CD4-positive, alpha-beta T cell (primary cell): ENCODE results near the gene PHF14. TPM values are rescaled to one million over a fixed set of nuclear protein-coding genes. Genes with fewer than 3 reads are reported as not detected.

Experiments used
- ATAC-seq: fragments of 200-7000 bp; cut with Tn5 transposase; one replicate; pipeline ENCODE4 v1.10.0; 2022; ENCODE audit warnings: mild to moderate bottlenecking; ENCODE audit not compliant: poor library complexity
- CTCF ChIA-PET: fragments of 350-600 bp; sonication (Branson Sonifier 250); formaldehyde crosslinking; loops from one replicate; lab custom pipeline; 2021; ENCODE audit warnings: antibody characterized with exemption, inconsistent platforms; lab: Charles Lee
- POLR2A ChIA-PET: fragments of 350-600 bp; sonication (Branson Sonifier 250); formaldehyde crosslinking; loops from one replicate; lab custom pipeline; 2021; ENCODE audit warnings: antibody characterized with exemption, inconsistent platforms; lab: Charles Lee
- DNase-seq, 14 experiments: peaks; one replicate each; pipeline ENCODE4 v3.0.0-alpha.2; 2013 to 2020; ENCODE audit warnings: mixed read lengths in 2 of 14
- H3K27ac ChIP-seq, 2 donors: one replicate each; pipeline versions ENCODE4 v1.5.1 to v1.7.0; 2013; ENCODE audit warnings: low read length in 2 of 2, low read depth in 1 of 2, mild to moderate bottlenecking in 1 of 2
- H3K27me3 ChIP-seq, 2 experiments: 1 replicate in 1 of 2; 2 replicates in 1 of 2; pipeline versions ENCODE4 v1.6.1 to v1.7.0; 2013; ENCODE audit warnings: low read length in 2 of 2, control low read depth in 1 of 2, mild to moderate bottlenecking in 1 of 2, moderate library complexity in 1 of 2; ENCODE audit not compliant: insufficient read depth in 2 of 2, control insufficient read depth in 1 of 2
- H3K36me3 ChIP-seq: one replicate; pipeline ENCODE4 v1.6.1; 2013; ENCODE audit warnings: low read length, control low read depth; ENCODE audit not compliant: insufficient read depth
- H3K4me1 ChIP-seq: one replicate; pipeline ENCODE4 v1.6.1; 2013; ENCODE audit warnings: low read length, control low read depth; ENCODE audit not compliant: insufficient read depth
- H3K4me3 ChIP-seq: one replicate; pipeline ENCODE4 v1.5.1; 2013; ENCODE audit warnings: mild to moderate bottlenecking, low read length, moderate library complexity
- H3K9me3 ChIP-seq, 2 experiments: 1 replicate in 1 of 2; 2 replicates in 1 of 2; pipeline versions ENCODE4 v1.6.1 to v1.7.0; 2013; ENCODE audit warnings: low read length in 2 of 2, mild to moderate bottlenecking in 2 of 2, control low read depth in 1 of 2, moderate library complexity in 1 of 2; ENCODE audit not compliant: control insufficient read depth in 1 of 2, insufficient read depth in 1 of 2
- H3K27ac Mint-ChIP-seq: one replicate; pipeline ENCODE4 v1.8.0; 2020; ENCODE audit warnings: mixed read lengths
- H3K27me3 Mint-ChIP-seq: one replicate; pipeline ENCODE4 v1.8.0; 2021; ENCODE audit warnings: mixed read lengths
- H3K36me3 Mint-ChIP-seq: one replicate; pipeline ENCODE4 v1.8.0; 2021; ENCODE audit warnings: low read depth, mixed read lengths
- H3K4me1 Mint-ChIP-seq: one replicate; pipeline ENCODE4 v1.8.0; 2021; ENCODE audit warnings: low read depth, mixed read lengths
- H3K4me3 Mint-ChIP-seq: one replicate; pipeline ENCODE4 v1.8.0; 2020; ENCODE audit warnings: mild to moderate bottlenecking, mixed read lengths
- H3K9me3 Mint-ChIP-seq: one replicate; pipeline ENCODE4 v1.8.0; 2020; ENCODE audit warnings: mixed read lengths
- CTCF ChIP-seq: fragments of 200-600 bp; IDR thresholded peaks from one replicate; pipeline ENCODE4 v1.8.0; 2022; ENCODE audit warnings: antibody characterized with exemption, mild to moderate bottlenecking
- intact Hi-C, 2 experiments: fragments of 100-400 bp; cut with DNase I in 1 of 2; cut with micrococcal nuclease in 1 of 2; formaldehyde crosslinking; loops; one replicate each; pipeline versions ENCODE4 v1.15.1 to v1.9.0; 2023 to 2025; cut with DNase I, micrococcal nuclease
- total RNA-seq, 174 experiments: library from RNA in 2 of 174; stranded (reverse) in 2 of 174; gene quantifications; one replicate each; pipeline ENCODE4 v1.2.3 and lab custom pipeline; 2021 to 2026

PHF14 gene
- total RNA-seq, 2 experiments from 2014 or later: 23.1 TPM

- Mint-ChIP-seq H3K4me1 (peaks cover 31% of the 10 kb centered on the region), H3K36me3 (peaks cover 40% of the 10 kb centered on the region), H3K27ac (no peak overlapping the region), H3K9me3 (no peaks in the 10 kb centered on the region), H3K4me3 (no peak overlapping the region), H3K27me3 (no peaks in the 10 kb centered on the region)
- TF ChIP-seq CTCF: no peak
- no peaks in the 10 kb centered on the region for H3K9me3 ChIP-seq
- peaks cover 6% of the 10 kb centered on the region for H3K36me3 ChIP-seq
- H3K27me3 ChIP-seq: no peaks in the 10 kb centered on the region
- no peaks in the 10 kb centered on the region for H3K4me1 ChIP-seq
- POLR2A ChIA-PET: no interaction called here
- no peak overlapping the region for H3K27ac ChIP-seq
- intact Hi-C loops: no loop called here
- ATAC-seq (no peak), DNase-seq (no peak)
- CTCF ChIA-PET: no interaction called here
- no peak overlapping the region for H3K4me3 ChIP-seq
Measured at GRCh38 chr7:11130012-11130411, 156.3 kb downstream of the PHF14 start.

- peaks cover 41% of the 10 kb centered on the region for H3K36me3 Mint-ChIP-seq
- H3K27me3 Mint-ChIP-seq: no peaks in the 10 kb centered on the region
- H3K4me1 Mint-ChIP-seq: peaks cover 28% of the 10 kb centered on the region
- H3K9me3 ChIP-seq: no peaks in the 10 kb centered on the region
- ATAC-seq (no peak), DNase-seq (no peak)
- no peak overlapping the region for H3K4me3 ChIP-seq
- no peak overlapping the region for H3K4me3 Mint-ChIP-seq
- H3K36me3 ChIP-seq: peaks cover 6% of the 10 kb centered on the region
- no peaks in the 10 kb centered on the region for H3K4me1 ChIP-seq
- no peak overlapping the region for H3K27ac ChIP-seq
- H3K9me3 Mint-ChIP-seq: no peaks in the 10 kb centered on the region
- H3K27me3 ChIP-seq: no peaks in the 10 kb centered on the region
- TF ChIP-seq CTCF: no peak
- ChIA-PET POLR2A (no interaction called here), CTCF (no interaction called here)
- H3K27ac Mint-ChIP-seq: no peak overlapping the region
- intact Hi-C loops: no loop called here
Measured at GRCh38 chr7:11130601-11131000, 156.9 kb downstream of the PHF14 start.

GRCh38 chr7:11133436-11133959 is 159.8 kb downstream of the PHF14 start:
- Histone ChIP-seq H3K4me1 (no peaks in the 10 kb centered on the region), H3K27ac (no peak overlapping the region), H3K9me3 (no peaks in the 10 kb centered on the region), H3K27me3 (no peaks in the 10 kb centered on the region), H3K36me3 (peaks cover 6% of the 10 kb centered on the region), H3K4me3 (no peak overlapping the region)
- no peak for TF ChIP-seq CTCF
- Mint-ChIP-seq H3K36me3 (peaks cover 41% of the 10 kb centered on the region), H3K4me3 (no peak overlapping the region), H3K4me1 (peaks cover 3% of the 10 kb centered on the region), H3K9me3 (no peaks in the 10 kb centered on the region), H3K27ac (no peak overlapping the region), H3K27me3 (no peaks in the 10 kb centered on the region)
- ChIA-PET CTCF (no interaction called here), POLR2A (no interaction called here)
- DNase-seq (no peak), ATAC-seq (no peak)
- intact Hi-C loops: no loop called here
